Left renal cortex interstitium (tissue), 4 donors: ENCODE measurements around the gene ETV3. TPM values are rescaled to one million over a fixed set of nuclear protein-coding genes. Genes with fewer than 3 reads are reported as not detected.

ENCODE experiments used
- DNase-seq, 4 donors: peaks; one replicate each; pipeline ENCODE4 v3.0.0-alpha.2; 2013; ENCODE audit warnings: low read depth in 4 of 4, low spot score in 2 of 4, missing footprints in 1 of 4
- polyA plus RNA-seq, 4 donors: library from polyadenylated mRNA; unstranded; fragments of 120-200 nt; gene quantifications; one replicate each; pipeline ENCODE4 v1.2.1, GENCODE V29; 2013; ENCODE audit not compliant: insufficient read length in 4 of 4

ETV3 gene
- polyA plus RNA-seq, 4 donors = 25.9 to 27.5 (median 26.3) TPM

DNA sequence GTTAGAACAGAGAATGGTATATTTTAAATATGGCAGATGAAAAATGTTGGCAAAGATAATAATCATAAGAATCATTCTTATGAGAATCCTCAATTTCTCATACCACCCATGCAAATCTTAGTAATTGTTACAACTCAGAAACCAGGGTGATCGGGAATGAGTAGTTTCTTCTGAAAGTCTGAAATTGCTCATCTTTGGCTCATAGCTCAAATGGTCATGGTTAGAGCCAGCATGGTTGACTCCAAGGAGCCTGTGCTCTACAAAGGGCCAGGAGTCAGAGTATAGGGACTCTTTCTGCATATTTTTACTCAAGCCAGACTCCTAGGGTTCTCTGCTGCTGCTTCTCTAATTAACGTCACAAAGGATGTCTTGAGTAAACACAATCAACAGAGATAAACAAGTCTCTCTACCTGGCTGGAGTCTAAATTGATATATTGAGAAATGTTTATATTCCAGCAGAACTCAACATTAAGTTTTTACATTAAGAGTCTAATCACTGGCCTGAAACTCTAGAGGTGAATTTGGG is 1.9 kb upstream of the ETV3 start:
- DNase-seq = no peak

DNA sequence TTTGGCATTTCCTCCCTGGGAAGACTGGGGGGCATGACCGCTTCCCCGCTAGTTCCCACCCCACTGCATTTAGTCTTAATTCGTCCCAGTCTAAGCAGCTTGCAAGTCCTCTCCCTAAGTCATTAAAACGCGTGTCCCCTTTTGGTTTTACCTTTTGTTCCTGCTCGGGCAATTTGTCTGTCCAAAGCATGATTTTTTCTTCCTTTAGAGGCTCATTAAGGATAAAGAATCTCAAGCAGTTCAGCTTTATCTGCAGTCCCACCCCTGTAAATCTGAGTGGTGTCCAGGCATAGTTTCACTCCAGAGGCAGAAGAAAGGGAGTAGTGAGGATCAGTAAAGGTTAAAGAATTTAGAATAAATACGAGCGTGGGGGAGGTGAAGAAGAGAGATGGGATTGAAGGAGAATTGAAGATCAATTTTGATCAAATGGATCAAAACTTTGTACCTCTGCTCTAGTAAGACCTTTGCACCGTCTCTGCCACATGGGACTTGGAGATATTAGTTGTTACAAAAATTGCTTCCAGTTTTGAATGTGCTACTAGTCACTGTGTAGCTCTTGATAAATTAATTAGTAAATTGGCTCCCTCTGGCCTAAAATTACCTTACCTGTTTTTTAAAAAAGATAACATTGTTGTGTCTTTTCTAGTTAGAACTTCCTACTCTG is 989 bp upstream of the ETV3 start:
- DNase-seq = peak in 1 of 4 donors; percentile 37

DNA sequence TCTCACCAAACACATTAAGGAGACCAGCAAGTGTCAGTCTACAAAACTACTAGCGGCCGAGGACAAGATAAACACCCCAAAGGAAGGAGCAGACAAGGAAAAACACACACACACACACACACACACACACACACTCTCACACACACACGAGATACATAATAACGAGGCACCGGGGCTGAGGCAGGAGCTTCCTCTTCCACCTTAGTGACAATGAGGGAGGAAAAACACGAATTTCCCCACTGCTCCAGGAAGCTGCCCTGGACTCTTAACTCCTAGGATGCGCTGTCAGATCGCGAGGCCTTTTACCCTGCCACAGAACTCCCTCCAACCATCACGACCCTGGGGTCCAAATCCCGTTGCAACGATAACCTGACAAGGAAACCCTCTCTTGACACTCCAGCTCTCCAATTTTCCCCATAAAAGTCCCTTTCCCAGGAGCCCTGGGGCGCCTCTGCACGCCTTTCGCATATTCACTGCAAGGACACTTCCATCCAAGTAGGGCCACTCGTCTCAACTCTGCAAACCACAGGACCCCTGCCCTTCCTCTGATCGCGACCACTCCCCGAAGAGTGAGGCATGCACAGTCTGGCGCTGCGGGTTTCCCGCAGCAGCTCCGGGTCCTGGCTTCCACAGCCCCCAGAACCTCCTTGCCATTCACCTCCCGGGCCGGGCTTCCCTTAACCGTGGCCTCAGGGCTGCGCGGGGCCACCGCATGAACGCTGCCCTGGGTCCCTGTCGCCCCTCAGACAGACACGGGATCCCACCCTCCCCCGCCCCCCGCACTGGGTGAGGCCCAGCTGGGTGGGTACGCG is 581 bp downstream of the ETV3 start:
- DNase-seq = no peak

DNA sequence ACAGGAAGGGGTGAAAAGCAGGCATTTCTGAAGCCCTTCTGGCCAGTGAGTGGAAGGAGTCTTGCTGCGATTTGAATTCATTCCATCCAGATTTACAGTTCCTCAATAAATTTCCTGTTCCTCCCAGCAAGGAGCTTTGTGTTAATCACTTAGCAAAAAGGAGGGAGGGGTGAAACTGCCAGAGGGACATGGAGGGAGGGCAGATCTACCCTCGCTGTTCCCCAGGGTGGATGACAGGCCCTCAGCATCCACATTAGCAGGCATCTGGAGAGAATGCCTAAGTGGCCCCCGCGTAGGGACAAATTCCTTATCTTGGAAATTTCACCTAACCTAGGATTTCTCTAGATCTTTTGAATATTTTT is 1.2 kb downstream of the ETV3 start:
- DNase-seq = no peak

DNA sequence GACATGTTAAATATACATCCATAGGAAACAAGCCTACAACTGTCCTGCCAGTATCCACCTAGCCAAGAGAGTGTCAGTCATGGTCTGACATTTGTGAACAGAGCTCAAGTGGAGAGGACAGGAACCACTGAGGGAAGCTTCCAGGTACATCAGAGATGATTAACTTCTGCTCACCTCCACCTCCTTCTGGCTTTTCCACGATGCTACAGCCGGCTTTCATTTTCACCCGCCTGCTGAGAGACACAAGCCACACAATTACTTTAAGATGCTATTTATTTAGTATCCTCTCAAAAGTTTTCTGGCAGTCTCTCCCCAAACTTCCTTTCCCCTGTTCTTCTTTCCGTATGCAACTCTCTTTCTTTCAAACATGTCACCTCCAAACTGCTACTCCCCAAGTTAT is 2.1 kb downstream of the ETV3 start:
- no peak for DNase-seq

DNA sequence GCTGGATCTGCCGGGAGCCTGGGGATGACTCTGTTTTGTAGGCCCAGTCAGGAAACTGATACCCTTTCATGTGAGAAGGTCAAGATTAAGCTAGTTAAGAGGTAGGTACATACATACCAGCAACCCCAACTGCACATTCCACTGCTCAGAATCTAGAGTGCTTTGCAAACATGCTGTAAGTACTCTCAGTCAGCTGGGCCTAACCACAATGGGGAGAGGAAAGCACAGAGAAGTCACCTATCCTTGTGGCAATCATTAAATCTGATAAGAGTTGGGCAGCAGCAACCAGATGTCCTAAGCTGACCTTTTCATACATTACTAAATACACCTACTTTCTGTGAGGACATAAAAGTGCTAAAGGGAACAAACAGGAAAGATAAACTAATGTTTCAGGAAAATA is 2.5 kb downstream of the ETV3 start:
- DNase-seq = no peak

DNA sequence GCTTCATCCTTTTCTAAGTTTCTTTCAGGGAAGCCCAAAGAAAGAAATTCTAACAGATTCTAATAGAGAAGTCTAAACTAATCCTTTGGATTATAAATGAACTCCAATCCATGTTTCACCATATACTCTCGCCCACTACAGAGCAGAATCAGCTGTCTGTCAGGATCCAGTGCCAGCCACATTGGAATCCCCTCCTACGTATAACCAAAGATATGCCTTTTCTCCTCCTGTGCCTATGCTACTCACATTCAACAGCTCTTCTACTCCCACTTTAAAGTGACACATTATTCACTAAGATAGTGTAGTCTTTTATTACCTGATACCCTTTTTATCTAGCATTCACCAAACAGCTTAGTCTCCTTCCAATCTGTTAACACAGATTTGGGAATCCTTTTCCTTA is 3.1 kb downstream of the ETV3 start:
- no peak for DNase-seq

DNA sequence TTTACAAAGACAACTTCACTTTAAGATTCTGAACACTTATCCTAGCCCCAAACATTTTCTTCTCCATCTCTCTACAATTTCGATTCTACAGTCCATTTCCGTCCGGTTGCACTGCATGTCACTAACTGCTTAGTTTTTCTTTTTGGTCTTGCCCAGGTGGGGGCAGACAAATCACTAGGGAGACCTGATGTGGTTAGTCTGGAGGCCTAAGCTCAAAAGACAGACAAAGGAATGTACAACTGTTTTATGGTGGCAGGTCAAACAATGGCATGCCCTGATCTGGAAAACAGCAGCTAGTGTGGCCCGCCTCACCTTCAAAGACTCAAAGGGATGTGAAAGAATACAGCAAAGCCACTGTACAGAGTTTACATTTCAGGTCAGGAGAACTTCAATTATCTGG is 3.8 kb downstream of the ETV3 start:
- DNase-seq = no peak

DNA sequence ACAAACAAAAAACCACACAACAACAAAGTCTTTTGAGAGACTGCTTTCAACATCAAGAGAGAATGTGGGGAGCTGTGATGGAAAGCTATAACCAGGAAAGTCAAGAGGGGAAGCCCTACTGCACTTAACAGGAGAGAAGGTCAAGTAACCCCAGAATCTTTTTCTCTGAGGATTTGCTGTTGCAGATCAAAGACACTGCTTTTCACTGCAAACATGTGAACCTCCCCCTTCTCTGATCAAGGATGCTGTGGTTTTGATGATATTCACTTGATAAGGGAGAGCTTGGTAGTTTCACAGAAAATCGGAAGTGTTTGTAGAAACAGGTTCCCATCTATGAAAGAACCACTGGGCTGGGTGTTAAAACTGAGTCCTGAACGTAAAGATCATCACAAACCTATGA is 4.8 kb downstream of the ETV3 start:
- DNase-seq = no peak

DNA sequence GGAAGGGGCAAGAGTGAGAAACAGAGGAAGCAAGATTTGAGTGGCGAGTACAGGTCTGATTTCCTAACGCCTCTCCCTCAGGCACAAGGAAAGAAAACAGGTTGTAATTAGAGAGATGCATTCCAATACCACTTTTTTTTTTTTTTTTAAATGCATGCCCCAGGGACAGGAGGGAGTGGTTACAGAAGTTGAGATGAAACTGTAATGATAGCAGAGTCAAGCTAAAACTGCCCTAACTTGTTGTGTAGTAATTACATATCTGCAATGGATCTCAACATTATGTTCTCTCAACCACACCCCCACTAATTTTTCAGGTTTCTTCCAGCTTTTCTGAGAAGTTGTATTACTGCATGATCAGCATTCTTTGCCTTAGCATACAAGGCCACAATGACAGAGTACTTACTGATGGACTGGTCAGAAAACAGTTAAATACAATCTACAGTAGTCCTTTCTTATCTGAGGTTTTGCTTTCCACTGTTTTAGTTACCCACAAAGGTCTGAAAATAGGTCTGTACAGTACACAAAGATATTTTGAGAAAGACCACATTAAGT is 5.5 kb downstream of the ETV3 start:
- DNase-seq = no peak

DNA sequence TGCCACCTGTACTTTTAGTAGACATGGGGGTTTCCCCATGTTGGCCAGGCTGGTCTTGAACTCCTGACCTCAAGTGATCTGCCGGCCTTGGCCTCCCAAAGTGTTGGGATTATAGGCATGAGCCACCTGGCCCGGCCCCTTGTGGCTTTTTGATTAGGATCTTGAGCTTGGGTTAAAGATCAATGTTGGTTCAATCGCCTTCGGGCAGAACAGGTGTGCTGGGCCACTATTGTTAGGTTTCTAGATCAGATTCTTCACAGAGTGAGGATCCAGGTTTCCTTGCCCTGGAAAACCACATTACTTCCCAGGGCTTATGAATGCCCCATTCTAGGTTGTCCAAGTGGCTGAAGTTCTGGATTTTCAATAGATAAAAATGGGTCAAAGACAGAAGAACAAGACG is 6.1 kb downstream of the ETV3 start:
- no peak for DNase-seq

DNA sequence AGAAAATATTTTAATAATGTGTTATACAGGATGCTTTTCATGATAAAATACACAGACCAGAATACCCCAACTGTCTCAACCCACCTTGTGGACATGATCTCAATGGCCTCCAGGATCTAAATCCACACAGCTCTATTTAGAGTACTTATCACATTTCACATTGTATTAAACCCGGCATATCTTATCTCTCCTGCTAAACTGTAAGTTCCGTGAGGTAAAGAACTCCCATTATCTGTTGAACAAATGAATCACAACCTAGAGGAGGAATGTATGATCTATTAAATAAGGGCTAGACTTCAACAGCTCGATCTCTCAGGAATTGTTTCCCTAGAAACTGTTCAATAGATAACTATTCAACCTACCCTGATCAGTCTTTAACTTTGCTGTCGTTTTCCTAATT is 6.9 kb downstream of the ETV3 start:
- no peak for DNase-seq

DNA sequence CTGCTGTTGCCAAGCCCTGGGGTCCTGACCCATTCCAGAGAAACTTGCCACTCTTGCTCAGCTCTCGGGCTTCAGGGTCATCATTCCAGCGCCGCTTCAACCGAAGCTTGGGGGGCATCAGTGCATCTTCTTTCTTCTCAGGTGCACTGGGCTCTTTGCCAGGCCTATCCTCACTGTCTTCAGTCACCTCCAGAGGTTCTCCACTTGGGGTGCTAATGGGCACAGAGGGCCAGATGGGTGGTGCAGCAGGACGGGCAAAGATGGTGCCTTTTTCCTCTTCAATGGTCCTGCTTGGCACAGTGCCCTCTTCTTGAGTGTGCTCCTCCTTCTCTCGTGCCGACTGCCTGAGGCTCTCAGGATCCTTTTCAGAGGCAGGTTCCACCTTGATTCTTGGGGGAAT is 13.3 kb downstream of the ETV3 start:
- no peak for DNase-seq

DNA sequence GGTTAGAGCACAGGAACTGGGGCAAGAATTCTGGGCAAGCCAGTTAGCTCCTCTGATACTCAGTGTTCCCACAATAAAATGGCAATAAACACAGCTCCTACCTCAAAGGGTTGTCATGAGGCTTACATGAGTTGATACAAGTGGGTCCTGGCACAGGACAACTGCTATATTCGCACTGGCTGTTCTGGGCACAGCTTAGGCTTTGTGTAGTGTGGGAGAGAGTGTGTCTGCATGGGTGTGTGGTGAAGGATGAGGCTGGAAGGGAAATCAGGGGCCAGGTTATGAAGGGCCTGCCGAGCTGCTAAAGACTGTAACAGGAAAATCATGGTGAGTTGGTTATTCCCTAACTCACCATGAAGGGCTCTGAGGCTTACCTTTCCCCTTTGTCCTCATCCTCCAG is 18.7 kb downstream of the ETV3 start:
- no peak for DNase-seq

DNA sequence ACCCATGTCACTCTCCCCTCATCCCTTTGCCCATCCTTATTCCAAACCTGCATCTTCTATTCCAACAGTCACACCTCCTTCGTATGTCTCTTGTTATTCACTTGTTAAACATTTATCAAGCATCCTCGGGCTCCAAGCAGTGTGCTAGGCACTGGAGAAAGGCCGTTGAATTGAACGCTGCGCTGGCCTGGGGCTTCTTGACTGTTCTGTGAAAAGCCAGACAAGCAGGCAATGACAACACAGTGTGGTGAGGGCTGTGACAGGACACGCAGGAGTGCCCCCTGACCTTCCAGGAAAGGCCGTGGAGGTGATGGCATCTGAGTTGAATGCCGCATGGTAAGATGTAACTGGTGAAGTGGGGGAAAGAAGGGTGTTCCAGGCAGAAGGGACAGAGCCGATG is 19.2 kb downstream of the ETV3 start:
- no peak for DNase-seq

DNA sequence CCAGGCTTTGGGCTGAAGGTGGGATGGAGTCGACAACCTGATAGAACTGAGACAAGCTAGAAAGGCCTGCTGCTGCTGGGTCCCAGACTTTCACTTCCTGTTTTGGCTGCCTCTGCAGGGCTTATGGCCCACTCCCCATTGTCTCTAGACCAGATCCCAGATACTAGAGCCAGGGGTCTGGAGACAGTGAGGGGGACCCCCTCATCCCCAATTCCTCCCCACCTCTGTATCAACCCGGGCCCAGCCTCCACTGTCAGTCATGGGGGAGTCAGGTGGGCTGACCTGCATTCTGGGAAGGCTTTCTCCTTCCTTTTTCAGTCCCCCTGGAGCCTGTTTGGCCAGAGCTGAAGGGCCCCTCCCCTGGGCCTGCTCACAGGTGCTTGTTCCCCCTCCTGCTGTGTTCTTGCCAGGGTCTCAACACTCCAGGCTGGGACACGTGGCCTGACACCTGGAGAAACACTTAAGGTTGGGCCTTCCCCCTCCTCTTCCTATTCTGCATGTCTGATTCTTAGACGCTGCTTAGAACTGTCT is 20.6 kb downstream of the ETV3 start:
- DNase-seq = no peak

DNA sequence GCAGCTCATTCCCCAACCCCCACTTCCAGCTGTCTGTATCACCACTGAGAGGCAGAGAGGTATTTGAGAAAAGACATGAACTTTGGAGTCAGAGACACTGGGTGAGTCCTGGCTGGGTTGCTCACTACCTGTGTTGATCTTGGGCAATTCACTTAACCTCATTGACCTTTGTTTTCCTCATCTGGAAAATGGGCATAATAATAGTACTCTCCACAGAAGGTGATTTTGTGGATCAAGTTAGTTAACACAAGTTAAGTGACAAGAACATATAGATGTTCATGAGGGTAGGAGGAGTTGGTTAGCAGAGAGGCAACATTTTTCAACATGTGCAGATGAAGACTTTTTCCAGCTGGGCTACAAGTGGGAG is 21.5 kb downstream of the ETV3 start:
- DNase-seq = no peak

DNA sequence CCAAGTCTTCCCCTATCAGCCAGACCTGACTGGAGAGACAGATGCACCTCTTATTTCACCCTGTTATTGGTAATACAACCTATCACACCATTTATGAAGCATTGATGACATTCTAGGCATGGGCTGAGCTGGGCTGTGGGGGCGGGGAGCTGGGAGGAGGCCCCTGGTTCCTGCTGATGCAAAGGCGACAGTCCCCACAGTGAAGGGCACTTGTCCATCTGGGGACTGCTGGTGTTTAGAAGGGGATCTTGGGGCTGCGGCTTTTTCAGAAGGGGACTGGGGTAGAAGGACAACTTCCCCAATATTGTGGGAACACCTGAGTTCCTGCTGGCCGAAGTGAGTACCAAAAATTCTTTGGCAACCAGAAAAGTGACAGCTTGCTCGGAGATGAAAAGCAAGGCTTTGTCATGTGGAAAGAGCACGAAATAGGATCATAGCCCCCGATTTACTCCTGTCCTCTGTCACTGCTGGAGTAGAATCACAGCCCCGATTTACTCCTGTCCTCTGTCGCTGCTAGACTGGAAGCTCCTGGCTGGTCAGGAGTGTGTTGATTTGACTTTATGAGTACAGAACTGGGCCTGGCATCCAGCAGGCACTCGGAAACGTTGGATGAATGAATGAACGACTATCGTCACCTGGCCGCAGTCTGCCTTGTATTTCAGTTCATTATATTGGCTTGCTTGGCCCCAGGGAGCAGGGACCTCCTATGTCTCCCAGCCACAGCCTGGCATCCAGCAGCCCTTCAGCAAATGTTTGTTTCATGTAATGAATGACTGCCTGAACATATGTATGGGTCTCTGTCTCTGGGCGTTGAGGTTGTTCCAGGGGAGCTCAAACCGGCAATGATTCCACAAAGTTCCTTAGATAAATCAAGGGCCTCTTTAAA is 22.1 kb downstream of the ETV3 start:
- no peak for DNase-seq

DNA sequence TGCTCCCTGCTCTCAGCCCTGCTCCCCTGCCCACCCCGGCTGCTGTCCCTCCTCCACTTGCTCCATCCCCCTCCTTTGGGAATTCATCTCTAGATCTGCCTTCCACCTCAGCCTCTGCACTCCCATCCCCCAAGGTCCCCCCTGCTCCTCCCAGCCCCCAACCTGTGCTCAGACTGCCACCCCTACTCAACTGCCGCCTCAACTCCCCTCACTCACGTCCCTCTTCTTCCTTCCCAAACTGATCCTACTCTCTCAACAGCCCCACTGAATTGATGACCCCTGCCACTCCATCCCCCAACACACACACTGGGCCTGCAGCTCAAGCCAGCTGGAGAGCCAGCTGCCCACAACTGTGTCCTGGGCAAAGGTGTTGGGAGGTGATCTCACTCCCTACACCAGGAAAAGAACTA is 22.8 kb downstream of the ETV3 start:
- DNase-seq = no peak

DNA sequence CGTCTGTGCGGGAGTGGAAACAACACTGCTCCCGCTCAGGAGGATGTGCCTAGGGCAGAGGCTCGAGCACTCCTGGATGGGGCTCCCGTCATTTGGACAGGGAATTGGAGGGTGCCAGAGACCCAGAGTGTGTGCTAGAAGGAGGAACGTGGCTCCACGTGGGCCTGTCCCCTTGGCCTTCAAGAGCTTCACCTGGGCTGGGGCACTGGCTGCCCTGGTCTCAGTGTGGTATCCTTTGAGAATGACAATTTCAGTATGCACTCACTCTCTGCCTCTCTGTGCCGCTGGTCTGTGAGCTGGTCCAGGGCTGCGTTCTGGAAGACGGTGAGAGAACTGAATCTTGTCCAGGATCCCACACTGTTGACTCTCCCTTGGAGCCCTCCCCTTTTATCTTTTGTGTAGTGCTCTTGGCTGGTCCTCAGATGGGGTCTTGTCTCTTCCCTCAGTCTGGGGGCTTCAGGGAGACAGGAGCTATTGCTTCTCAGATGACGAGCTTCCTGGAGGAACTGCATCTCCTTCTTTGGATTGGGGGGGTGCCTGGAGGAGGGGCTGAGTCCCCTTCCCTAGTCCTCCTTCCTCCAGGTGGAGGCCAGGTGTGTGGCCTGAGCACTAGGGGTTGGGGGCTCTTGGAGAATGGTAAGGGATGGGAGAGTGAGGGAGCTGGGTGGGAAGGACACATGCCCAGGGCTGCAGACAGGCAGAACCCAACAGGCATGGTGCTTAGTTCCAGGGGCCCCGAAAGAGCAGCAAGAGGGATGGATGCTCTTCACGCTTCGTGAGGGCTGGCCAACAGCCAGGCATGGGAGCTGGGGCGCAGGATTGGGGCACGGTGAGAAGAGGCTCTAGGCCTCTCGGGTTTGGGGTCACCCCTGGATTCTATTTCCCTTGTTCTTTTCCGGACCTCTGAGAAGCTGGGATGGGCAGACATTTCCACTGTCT is 23.7 kb downstream of the ETV3 start:
- DNase-seq = no peak
